GM19328 (cell line): ENCODE results near the gene KIAA0319L.

ENCODE experiments used
- ATAC-seq: cut with Tn5 transposase; IDR thresholded peaks from one replicate; pipeline ENCODE4 v1.9.1; 2021; ENCODE audit warnings: mild to moderate bottlenecking, moderate library complexity; ENCODE audit not compliant: unreplicated experiment

KIAA0319L gene

GRCh38 chr1:35394386-35394785 lies 162.8 kb downstream of the KIAA0319L start:
- ATAC-seq: no peak

- ATAC-seq: no peak
These were observed 166.4 kb downstream of the KIAA0319L start for GRCh38 chr1:35390600-35391494.

GRCh38 chr1:35386959-35387358 lies 170.2 kb downstream of the KIAA0319L start:
- ATAC-seq: no peak

GRCh38 chr1:35386290-35386689 lies 170.9 kb downstream of the KIAA0319L start:
- ATAC-seq: no peak
